Adrenal gland (tissue), 12 donors: ENCODE data around the gene CPD. TPM values are rescaled to one million over a fixed set of nuclear protein-coding genes. Genes with fewer than 3 reads are reported as not detected.

ENCODE experiments used
- DNase-seq, 7 donors: peaks; one replicate each; pipeline ENCODE4 v3.0.0-alpha.2; 2019 to 2020
- H3K27ac ChIP-seq, 5 donors: fragments of 200-600 bp; sonication (generic) in 4 of 5; 1 replicate in 3 of 5; 2 replicates in 2 of 5; pipeline versions ENCODE4 v1.5.1 to v1.8.0; 2016 to 2020; ENCODE audit warnings: mild to moderate bottlenecking in 1 of 5
- H3K27me3 ChIP-seq: fragments of 200-600 bp; 2 replicates; pipeline ENCODE4 v1.8.0; 2021
- H3K36me3 ChIP-seq, 2 donors: fragments of 200-600 bp; replicated peaks in 1 of 2; 1 replicate in 1 of 2; 2 replicates in 1 of 2; pipeline versions ENCODE4 v1.5.1 to v1.8.0; 2018 to 2022
- H3K4me1 ChIP-seq, 2 donors: fragments of 200-600 bp; replicated peaks in 1 of 2; 1 replicate in 1 of 2; 2 replicates in 1 of 2; pipeline versions ENCODE4 v1.5.1 to v1.8.0; 2018 to 2021
- H3K4me3 ChIP-seq, 4 donors: fragments of 200-600 bp; sonication (generic) in 3 of 4; one replicate each; pipeline ENCODE4 v1.5.1; 2016 to 2018
- H3K9me3 ChIP-seq, 3 donors: fragments of 200-600 bp; sonication (generic) in 1 of 3; replicated peaks in 1 of 3; 1 replicate in 2 of 3; 2 replicates in 1 of 3; pipeline versions ENCODE4 v1.5.1 to v1.8.0; 2016 to 2021
- CTCF ChIP-seq, 6 experiments: fragments of 450-650 bp in 4 of 6; fragments of 200-600 bp in 2 of 6; sonication (generic) in 1 of 6; IDR thresholded peaks; 1 replicate in 5 of 6; 2 replicates in 1 of 6; pipeline versions ENCODE4 v1.5.1 to v1.8.0; 2016 to 2021; ENCODE audit warnings: antibody characterized with exemption in 6 of 6, mild to moderate bottlenecking in 2 of 6, moderate library complexity in 1 of 6
- POLR2A ChIP-seq, 2 donors: fragments of 450-650 bp; IDR thresholded peaks; one replicate each; pipeline ENCODE4 v1.6.1; 2017; ENCODE audit warnings: antibody characterized with exemption in 2 of 2, mild to moderate bottlenecking in 2 of 2, moderate library complexity in 1 of 2
- WGBS, 4 donors: extraction: QIAGEN DNeasy Blood & Tissue Kit in 2 of 4; methylation state at CpG; one replicate each; pipeline versions ENCODE4 v1.1.5 to v1.1.7; 2013 to 2017; 5-methylcytosine and 5-hydroxymethylcytosine counted together
- intact Hi-C, 2 donors: fragments of 100-400 bp; cut with DNase I; formaldehyde crosslinking; loops; one replicate each; pipeline versions ENCODE4 v1.14.1 to v1.15.0; 2022 to 2023
- polyA plus RNA-seq, 3 donors: library from polyadenylated mRNA; stranded (reverse); fragments of 200-250 nt in 2 of 3; fragments of 350-450 nt in 1 of 3; fragmentation: Illumina TruSeq in 1 of 3; extraction: RNeasy Lipid Tissue Mini Kit (QIAGEN cat#74804) in 1 of 3; gene quantifications; one replicate each; pipeline ENCODE4 v1.2.3, GENCODE V29; 2013 to 2014
- total RNA-seq, 9 donors: library from RNA; depleted of rRNA in 4 of 9; stranded (reverse); fragments of >200 nt in 4 of 9; fragments of 120-200 nt in 1 of 9; fragmentation: NEBNext Ultra II Directional in 1 of 9; extraction: Animal tissue kit (Norgen Biotek cat#: 25700) in 1 of 9; gene quantifications; one replicate each; pipeline versions ENCODE4 v1.1.0 to v1.2.4, GENCODE V29; 2013 to 2023
- donor health status: healthy with polysubstance abuse.
- donor health status: Bipolar disorder and iron deficiency.
- donor health status: DM: yes; HTN: yes; CAD: no.
- donor health status: DM: no; HTN: no; CAD: no.
- donor health status: DM: no; HTN: no; CAD: no.
- donor health status: DM: yes; HTN: yes; CAD: no.

The CPD gene
- total and polyA plus RNA-seq, 12 donors: 4.2 to 52.8 (median 33.0) TPM

- Histone ChIP-seq H3K27ac (no peak overlapping the region), H3K27me3 (no peaks in the 10 kb centered on the region), H3K36me3 (no peaks in the 10 kb centered on the region), H3K4me1 (peaks cover 0 to 18% of the 10 kb centered on the region in 2 donors), H3K9me3 (no peaks in the 10 kb centered on the region), H3K4me3 (no peak overlapping the region)
- 88 to 97% (median 91%) methylated on average over 1 of the region's 1 CpG for WGBS, 4 donors
- intact Hi-C loops: no loop called here
- no peak for DNase-seq
- TF ChIP-seq POLR2A (IDR thresholded peaks at IDR 0.05): no peak
- no peak for TF ChIP-seq CTCF (IDR thresholded peaks at IDR 0.05)
Measured at GRCh38 chr17:30396129-30396528, 17.4 kb downstream of the CPD start.

GRCh38 chr17:30396612-30397011, 17.9 kb downstream of the CPD start:
- no peak for DNase-seq
- TF ChIP-seq POLR2A (IDR thresholded peaks at IDR 0.05) (no peak), CTCF (IDR thresholded peaks at IDR 0.05) (no peak)
- peaks cover 0 to 18% of the 10 kb centered on the region in 2 donors for H3K4me1 ChIP-seq
- WGBS, 4 donors: 81 to 85% (median 84%) methylated on average over 4 of the region's 4 CpGs
- H3K9me3 ChIP-seq: no peaks in the 10 kb centered on the region
- no peak overlapping the region for H3K4me3 ChIP-seq
- no peak overlapping the region for H3K27ac ChIP-seq
- H3K27me3 ChIP-seq: no peaks in the 10 kb centered on the region
- H3K36me3 ChIP-seq: no peaks in the 10 kb centered on the region
- intact Hi-C loops: no loop called here

- no peak for DNase-seq
- H3K4me1 ChIP-seq: peaks cover 0 to 18% of the 10 kb centered on the region in 2 donors
- no peaks in the 10 kb centered on the region for H3K9me3 ChIP-seq
- intact Hi-C loops: no loop called here
- H3K27me3 ChIP-seq: no peaks in the 10 kb centered on the region
- no peaks in the 10 kb centered on the region for H3K36me3 ChIP-seq
- TF ChIP-seq POLR2A (IDR thresholded peaks at IDR 0.05) (no peak), CTCF (IDR thresholded peaks at IDR 0.05) (no peak)
- H3K4me3 ChIP-seq: no peak overlapping the region
- WGBS, 4 donors: 89 to 97% (median 91%) methylated on average over 1 of the region's 1 CpG
- H3K27ac ChIP-seq: no peak overlapping the region
Measured at GRCh38 chr17:30398328-30399041, 19.8 kb downstream of the CPD start.

GRCh38 chr17:30401097-30401496, 22.4 kb downstream of the CPD start:
- no peak for DNase-seq
- WGBS, 4 donors: 83 to 95% (median 92%) methylated on average over 1 of the region's 1 CpG
- H3K27me3 ChIP-seq: no peaks in the 10 kb centered on the region
- peaks cover 0 to 11% of the 10 kb centered on the region in 2 donors for H3K4me1 ChIP-seq
- intact Hi-C loops: no loop called here
- TF ChIP-seq CTCF (IDR thresholded peaks at IDR 0.05): no peak
- TF ChIP-seq POLR2A (IDR thresholded peaks at IDR 0.05): no peak
- no peak overlapping the region for H3K27ac ChIP-seq
- no peaks in the 10 kb centered on the region for H3K36me3 ChIP-seq
- H3K9me3 ChIP-seq: no peaks in the 10 kb centered on the region
- no peak overlapping the region for H3K4me3 ChIP-seq
